ENCODE measurements around the gene CBX7.

Gene CBX7

DNA sequence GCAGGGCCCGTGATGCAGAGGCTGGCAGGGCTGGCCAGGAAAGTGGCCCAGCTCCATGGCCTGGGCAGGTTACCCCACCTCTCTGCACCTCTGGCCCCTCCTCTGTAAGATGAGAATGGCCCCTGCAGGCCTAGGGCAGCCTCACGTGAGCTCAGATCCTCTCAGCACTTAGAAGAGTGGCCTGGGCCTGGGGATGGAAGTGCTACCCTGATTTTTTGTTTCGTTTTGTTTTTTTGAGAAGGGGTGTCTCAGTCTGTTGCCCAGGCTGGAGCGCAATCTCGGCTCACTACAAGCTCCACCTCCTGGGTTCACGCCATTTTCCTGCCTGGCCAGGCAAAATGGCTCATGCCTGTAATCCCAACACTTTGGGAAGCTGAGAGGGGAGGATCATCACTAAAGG lies 54.5 kb downstream of the CBX7 start:
- Histone ChIP-seq H3K9me3 (ENCODE audit: severe bottlenecking) (no peaks in the 10 kb centered on the region), H3K4me3 (ENCODE audit: low read depth, low read length) (no peak overlapping the region), H3K36me3 (no peaks in the 10 kb centered on the region), H3K27me3 (ENCODE audit: insufficient read depth, low read depth, severe bottlenecking) (no peaks in the 10 kb centered on the region), H3K27ac (no peak overlapping the region)
- DNase-seq = no peak
- TF ChIP-seq CTCF (IDR thresholded peaks at IDR 0.05; ENCODE audit: low read depth, low read length) = no peak

DNA sequence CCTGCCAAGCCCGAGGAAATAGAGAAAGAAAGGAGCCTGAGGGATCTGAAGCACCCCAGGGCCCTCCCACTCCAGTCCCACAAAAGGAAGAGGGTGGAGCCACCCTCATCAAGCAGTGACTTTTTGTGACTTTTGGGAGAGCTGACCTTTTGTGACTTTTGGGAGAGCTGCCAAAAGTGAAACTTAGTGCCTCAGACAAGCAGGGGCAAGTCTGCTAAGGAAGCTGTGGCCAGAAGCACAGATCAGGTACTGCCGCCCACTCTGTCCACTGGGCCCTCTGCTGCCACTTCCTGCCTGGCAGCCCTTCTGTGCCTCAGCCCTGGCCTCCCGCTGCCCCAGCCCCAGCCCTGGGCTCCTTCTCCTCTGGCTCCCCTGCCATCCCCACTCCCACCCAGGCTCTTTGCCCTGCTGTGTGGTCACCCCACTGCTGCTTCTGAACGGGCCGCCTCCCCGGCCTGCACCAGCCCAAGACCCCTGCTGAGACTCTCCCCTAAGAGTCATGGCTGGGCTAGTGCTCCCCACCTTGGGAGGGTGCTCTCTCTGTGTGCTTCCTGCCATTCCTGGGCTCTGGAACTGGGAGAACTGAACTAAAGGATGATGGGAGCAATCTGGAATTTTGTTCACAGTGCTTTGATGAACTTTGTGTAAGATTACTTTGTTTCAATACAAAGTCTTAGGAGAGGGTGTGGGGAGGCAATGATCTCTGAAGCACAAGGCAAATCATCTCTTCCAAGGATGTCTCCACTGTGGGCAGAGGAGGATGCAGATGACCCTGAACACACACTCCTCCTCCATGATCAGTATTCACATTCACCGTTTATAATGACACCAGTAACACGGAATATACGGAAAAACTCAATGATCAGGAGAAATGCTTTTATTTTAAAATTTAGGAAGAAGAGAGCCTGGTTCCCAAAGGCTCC lies 55.1 kb downstream of the CBX7 start, which contains the start of gene APOBEC3H:
APOBEC3H (plus strand) TSS at position 147 of the 923 bp plus-strand sequence. CDS start 3,035 bp downstream, outside the sequence.
- DNase-seq = no peak
- Histone ChIP-seq H3K4me3 (ENCODE audit: low read depth, low read length) (no peak within 1 kb of the TSS), H3K36me3 (no peaks in the 10 kb centered on the region), H3K27ac (no peak within 1 kb of the TSS), H3K9me3 (ENCODE audit: severe bottlenecking) (no peaks in the 10 kb centered on the region), H3K27me3 (ENCODE audit: insufficient read depth, low read depth, severe bottlenecking) (no peaks in the 10 kb centered on the region)
- no peak for TF ChIP-seq CTCF (IDR thresholded peaks at IDR 0.05; ENCODE audit: low read depth, low read length)

DNA sequence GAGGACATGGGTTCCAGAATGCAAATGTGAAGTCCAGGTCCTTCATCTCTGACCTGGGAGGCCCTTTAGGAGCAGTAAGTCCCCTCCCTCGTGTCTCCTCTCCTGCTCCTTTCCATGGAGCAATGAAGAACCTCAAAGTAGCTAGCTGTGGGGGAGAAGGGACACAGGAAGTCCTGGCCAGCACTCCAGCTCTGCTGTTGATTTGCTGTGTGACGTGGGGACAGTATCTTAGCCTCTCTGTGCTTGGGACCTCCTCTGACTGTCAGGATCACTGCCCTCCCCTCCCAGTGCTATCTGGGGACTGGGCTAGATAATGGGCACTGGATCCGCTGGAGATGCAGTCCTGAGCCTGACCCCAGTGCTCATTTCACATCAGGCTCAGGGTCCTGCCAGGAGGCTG lies 56.5 kb downstream of the CBX7 start:
- no peak for DNase-seq
- Histone ChIP-seq H3K36me3 (no peaks in the 10 kb centered on the region), H3K27ac (no peak overlapping the region), H3K27me3 (ENCODE audit: insufficient read depth, low read depth, severe bottlenecking) (no peaks in the 10 kb centered on the region), H3K9me3 (ENCODE audit: severe bottlenecking) (no peaks in the 10 kb centered on the region), H3K4me3 (ENCODE audit: low read depth, low read length) (no peak overlapping the region)
- no peak for TF ChIP-seq CTCF (IDR thresholded peaks at IDR 0.05; ENCODE audit: low read depth, low read length)

GRCh38 chr22:39094717-39095389 lies 57.6 kb downstream of the CBX7 start:
- H3K27me3 ChIP-seq (ENCODE audit: insufficient read depth, low read depth, severe bottlenecking) = no peaks in the 10 kb centered on the region
- H3K36me3 ChIP-seq = no peaks in the 10 kb centered on the region
- DNase-seq = no peak
- TF ChIP-seq CTCF (IDR thresholded peaks at IDR 0.05; ENCODE audit: low read depth, low read length) = no peak
- no peak overlapping the region for H3K27ac ChIP-seq
- no peaks in the 10 kb centered on the region for H3K9me3 ChIP-seq (ENCODE audit: severe bottlenecking)
- no peak overlapping the region for H3K4me3 ChIP-seq (ENCODE audit: low read depth, low read length)

GRCh38 chr22:39092111-39092862 lies 60.2 kb downstream of the CBX7 start:
- H3K27ac ChIP-seq = no peak overlapping the region
- DNase-seq = no peak
- H3K4me3 ChIP-seq (ENCODE audit: low read depth, low read length) = no peak overlapping the region
- no peaks in the 10 kb centered on the region for H3K36me3 ChIP-seq
- no peak for TF ChIP-seq CTCF (IDR thresholded peaks at IDR 0.05; ENCODE audit: low read depth, low read length)
- no peaks in the 10 kb centered on the region for H3K27me3 ChIP-seq (ENCODE audit: insufficient read depth, low read depth, severe bottlenecking)
- no peaks in the 10 kb centered on the region for H3K9me3 ChIP-seq (ENCODE audit: severe bottlenecking)

Data from WERI-Rb-1 (cell line).